CD14-positive monocyte (primary cell): ENCODE measurements around the gene KDM1B. TPM values are rescaled to one million over a fixed set of nuclear protein-coding genes. Genes with fewer than 3 reads are reported as not detected.
"Not testable (repeated sequence)": the region's sequence is repeated elsewhere in the genome, so short reads cannot be mapped to it uniquely, and the experiment has no call there.

ENCODE experiments used
- DNase-seq, 3 donors: peaks; one replicate each; pipeline ENCODE4 v3.0.0-alpha.2; 2011 to 2022
- H2AFZ ChIP-seq: 2 replicates; pipeline ENCODE4 v1.6.0; 2012; ENCODE audit warnings: mild to moderate bottlenecking, low read depth, low read length, inconsistent platforms; ENCODE audit not compliant: insufficient read depth, poor library complexity, severe bottlenecking
- H3K27ac ChIP-seq, 2 donors: 1 replicate in 1 of 2; 2 replicates in 1 of 2; pipeline ENCODE4 v1.5.1; 2012 to 2013; ENCODE audit warnings: low read length in 2 of 2, control low read depth in 1 of 2, inconsistent platforms in 1 of 2, low read depth in 1 of 2, mild to moderate bottlenecking in 1 of 2
- H3K27me3 ChIP-seq, 2 donors: one replicate each; pipeline versions ENCODE4 v1.6.0 to v1.6.1; 2011 to 2013; ENCODE audit warnings: low read length in 2 of 2; ENCODE audit not compliant: control insufficient read depth in 2 of 2, insufficient read depth in 2 of 2
- H3K36me3 ChIP-seq, 2 donors: replicated peaks in 1 of 2; 1 replicate in 1 of 2; 2 replicates in 1 of 2; pipeline versions ENCODE4 v1.5.1 to v1.6.1; 2012 to 2013; ENCODE audit warnings: low read length in 2 of 2, control low read depth in 1 of 2, inconsistent platforms in 1 of 2, mild to moderate bottlenecking in 1 of 2; ENCODE audit not compliant: insufficient read depth in 2 of 2, control insufficient read depth in 1 of 2
- H3K4me1 ChIP-seq, 2 donors: 1 replicate in 1 of 2; 2 replicates in 1 of 2; pipeline versions ENCODE4 v1.5.1 to v1.6.1; 2012 to 2013; ENCODE audit warnings: low read length in 2 of 2, control low read depth in 1 of 2, inconsistent platforms in 1 of 2, mild to moderate bottlenecking in 1 of 2, moderate library complexity in 1 of 2; ENCODE audit not compliant: insufficient read depth in 2 of 2, control insufficient read depth in 1 of 2
- H3K4me2 ChIP-seq: replicated peaks from 2 replicates; pipeline ENCODE3; 2012; ENCODE audit warnings: low read length, moderate library complexity, mild to moderate bottlenecking; ENCODE audit not compliant: poor library complexity, severe bottlenecking; ENCODE audit errors: extremely low read depth
- H3K4me3 ChIP-seq, 3 experiments: fragments of 200-600 bp in 1 of 3; sonication (generic) in 1 of 3; replicated peaks in 1 of 3; 1 replicate in 2 of 3; 2 replicates in 1 of 3; pipeline ENCODE4 v1.5.1; 2011 to 2013; ENCODE audit warnings: low read length in 3 of 3, mild to moderate bottlenecking in 3 of 3, control low read depth in 2 of 3, low read depth in 2 of 3, inconsistent platforms in 1 of 3, moderate library complexity in 1 of 3
- H3K79me2 ChIP-seq: 2 replicates; pipeline ENCODE4 v1.6.0; 2012; ENCODE audit warnings: mild to moderate bottlenecking, control low read depth, inconsistent platforms, low read length, moderate library complexity; ENCODE audit not compliant: insufficient read depth
- H3K9ac ChIP-seq: 2 replicates; pipeline ENCODE4 v1.6.0; 2017; ENCODE audit warnings: low read length, mild to moderate bottlenecking; ENCODE audit not compliant: insufficient read depth, poor library complexity, severe bottlenecking
- H3K9me3 ChIP-seq, 2 donors: replicated peaks in 1 of 2; 1 replicate in 1 of 2; 2 replicates in 1 of 2; pipeline versions ENCODE4 v1.5.1 to v1.6.1; 2012 to 2013; ENCODE audit warnings: low read length in 2 of 2, control low read depth in 1 of 2; ENCODE audit not compliant: control insufficient read depth in 1 of 2, insufficient read depth in 1 of 2
- H4K20me1 ChIP-seq: 2 replicates; pipeline ENCODE4 v1.6.0; 2012; ENCODE audit warnings: mild to moderate bottlenecking, low read length, control low read depth, moderate library complexity; ENCODE audit not compliant: insufficient read depth
- H3K27ac Mint-ChIP-seq, 7 donors: one replicate each; pipeline ENCODE4 v1.8.0; 2020; ENCODE audit warnings: mild to moderate bottlenecking in 7 of 7, mixed read lengths in 7 of 7, moderate library complexity in 6 of 7, inconsistent platforms in 2 of 7
- H3K27me3 Mint-ChIP-seq, 3 donors: one replicate each; pipeline ENCODE4 v1.8.0; 2021 to 2022; ENCODE audit warnings: low read depth in 3 of 3, mild to moderate bottlenecking in 3 of 3, mixed read lengths in 3 of 3, moderate library complexity in 3 of 3, inconsistent platforms in 1 of 3
- H3K36me3 Mint-ChIP-seq, 2 donors: one replicate each; pipeline ENCODE4 v1.8.0; 2020; ENCODE audit warnings: mixed read lengths in 2 of 2, inconsistent platforms in 1 of 2, mild to moderate bottlenecking in 1 of 2
- H3K4me1 Mint-ChIP-seq: one replicate; pipeline ENCODE4 v1.8.0; 2020; ENCODE audit warnings: mild to moderate bottlenecking, mixed read lengths
- H3K4me3 Mint-ChIP-seq, 2 donors: one replicate each; pipeline ENCODE4 v1.8.0; 2020; ENCODE audit warnings: mild to moderate bottlenecking in 2 of 2, mixed read lengths in 2 of 2, moderate library complexity in 1 of 2
- H3K9me3 Mint-ChIP-seq, 7 donors: one replicate each; pipeline ENCODE4 v1.8.0; 2020 to 2022; ENCODE audit warnings: mixed read lengths in 7 of 7, mild to moderate bottlenecking in 6 of 7, moderate library complexity in 6 of 7, inconsistent platforms in 2 of 7
- CTCF ChIP-seq: fragments of 200-600 bp; IDR thresholded peaks from one replicate; pipeline ENCODE4 v1.8.0; 2022; ENCODE audit warnings: antibody characterized with exemption, mild to moderate bottlenecking
- WGBS: methylation state at CpG from one replicate; pipeline ENCODE4 v1.1.5; 2013; ENCODE audit warnings: missing lambda C conversion rate; ENCODE audit not compliant: insufficient coverage; 5-methylcytosine and 5-hydroxymethylcytosine counted together
- intact Hi-C, 2 donors: fragments of 100-400 bp; cut with micrococcal nuclease; formaldehyde crosslinking; loops; one replicate each; pipeline versions ENCODE4 v1.15.0 to v1.15.1; 2023
- polyA plus RNA-seq, 3 donors: library from polyadenylated mRNA; depleted of rRNA in 1 of 3; unstranded in 2 of 3; stranded (reverse) in 1 of 3; fragments of 300-500 nt in 2 of 3; fragments of >200 nt in 1 of 3; fragmentation: Illumina TruSeq in 2 of 3; gene quantifications; 1 replicate in 2 of 3; 2 replicates in 1 of 3; pipeline ENCODE4 v1.2.3, GENCODE V29; 2012 to 2021

Gene KDM1B
- polyA plus RNA-seq, 3 donors, result 4.4 to 50.8 (median 24.1) TPM

- H2AFZ ChIP-seq, result no peak overlapping the region
- H3K4me2 ChIP-seq, result peak overlapping the region; percentile 70
- H3K27ac ChIP-seq, result peak overlapping the region; percentile 49 to 90
- Mint-ChIP-seq H3K27ac (peak overlapping the region; percentile 88 to 97 (median 95)), H3K9me3 (peaks cover 0 to 2% (median 0%) of the 10 kb centered on the region in 7 donors), H3K36me3 (peaks cover 56 to 76% of the 10 kb centered on the region in 2 donors), H3K4me1 (peaks cover 45% of the 10 kb centered on the region), H3K27me3 (no peaks in the 10 kb centered on the region), H3K4me3 (peak overlapping the region; percentile 44 to 72)
- peak overlapping the region; percentile 1 to 65 (median 46) for H3K4me3 ChIP-seq
- intact Hi-C loops, result no loop called here
- TF ChIP-seq CTCF, result no peak
- H3K79me2 ChIP-seq, result peaks cover 85% of the 10 kb centered on the region
- H3K9ac ChIP-seq, result peak overlapping the region; percentile 43
- H4K20me1 ChIP-seq, result no peaks in the 10 kb centered on the region
- H3K4me1 ChIP-seq, result peaks cover 39 to 60% of the 10 kb centered on the region in 2 donors
- H3K27me3 ChIP-seq, result no peaks in the 10 kb centered on the region
- WGBS, result no CpG with 5 or more reads among the region's 7 CpGs
- H3K36me3 ChIP-seq, result peaks cover 34 to 57% of the 10 kb centered on the region in 2 donors
- DNase-seq, result peak; percentile 57 to 78 (median 58)
- no peaks in the 10 kb centered on the region for H3K9me3 ChIP-seq
These were observed 16.6 kb downstream of the KDM1B start for GRCh38 chr6:18171871-18172270.

- Histone ChIP-seq H3K79me2 (peaks cover 85% of the 10 kb centered on the region), H3K27ac (peak overlapping the region in 1 of 2 donors; percentile 50), H3K4me1 (peaks cover 62 to 76% of the 10 kb centered on the region in 2 donors), H3K36me3 (peaks cover 10 to 35% of the 10 kb centered on the region in 2 donors)
- H2AFZ ChIP-seq, H4K20me1 ChIP-seq, H3K9me3 Mint-ChIP-seq, H3K27me3 ChIP-seq, H3K4me2 ChIP-seq, H3K27me3 Mint-ChIP-seq, DNase-seq, H3K4me3 ChIP-seq, H3K9me3 ChIP-seq, H3K9ac ChIP-seq, intact Hi-C loops: not testable (repeated sequence)
- Mint-ChIP-seq H3K4me1 (peaks cover 67% of the 10 kb centered on the region), H3K27ac (peak overlapping the region; percentile 33 to 95 (median 90)), H3K4me3 (peak overlapping the region in 1 of 2 donors; percentile 39), H3K36me3 (peaks cover 51 to 54% of the 10 kb centered on the region in 2 donors)
- 25% methylated on average over 2 of the region's 4 CpGs for WGBS
These were observed 21.0 kb downstream of the KDM1B start for GRCh38 chr6:18176198-18176597.
